Measurements from ENCODE around the gene PFKFB4.

- TF ChIP-seq EZH2 (IDR thresholded peaks at IDR 0.05) (no peak), POLR2AphosphoS5 (IDR thresholded peaks at IDR 0.05; ENCODE audit: borderline replicate concordance, low read depth, low read length) (no peak)
Observed at GRCh38 chr3:48593337-48593736, 36.7 kb upstream of the PFKFB4 start.

Data from SK-N-MC (cell line).